Stimulated activated CD4-positive, alpha-beta T cell treated with anti-CD3 and anti-CD28 coated beads, TNF-alpha, amount 100 ng/mL, for 48 hours (primary cell): ENCODE measurements around the gene CELA3B.
A peak's percentile ranks its signal among the peaks of the same experiment; 100 is the strongest.
"Not testable (repeated sequence)": the region's sequence is repeated elsewhere in the genome, so short reads cannot be mapped to it uniquely, and the experiment has no call there.

Experiments
- DNase-seq, 3 donors: peaks; one replicate each; pipeline ENCODE4 v3.0.0-alpha.2; 2020; ENCODE audit warnings: low read depth in 3 of 3

Gene CELA3B

GRCh38 chr1:21976703-21977239, at the start of gene CELA3B:
Gene CELA3B, plus strand, starts transcription at chr1:21977022. Its CDS starts 18 bp downstream, at chr1:21977040.
- DNase-seq, result not testable (repeated sequence)

DNA sequence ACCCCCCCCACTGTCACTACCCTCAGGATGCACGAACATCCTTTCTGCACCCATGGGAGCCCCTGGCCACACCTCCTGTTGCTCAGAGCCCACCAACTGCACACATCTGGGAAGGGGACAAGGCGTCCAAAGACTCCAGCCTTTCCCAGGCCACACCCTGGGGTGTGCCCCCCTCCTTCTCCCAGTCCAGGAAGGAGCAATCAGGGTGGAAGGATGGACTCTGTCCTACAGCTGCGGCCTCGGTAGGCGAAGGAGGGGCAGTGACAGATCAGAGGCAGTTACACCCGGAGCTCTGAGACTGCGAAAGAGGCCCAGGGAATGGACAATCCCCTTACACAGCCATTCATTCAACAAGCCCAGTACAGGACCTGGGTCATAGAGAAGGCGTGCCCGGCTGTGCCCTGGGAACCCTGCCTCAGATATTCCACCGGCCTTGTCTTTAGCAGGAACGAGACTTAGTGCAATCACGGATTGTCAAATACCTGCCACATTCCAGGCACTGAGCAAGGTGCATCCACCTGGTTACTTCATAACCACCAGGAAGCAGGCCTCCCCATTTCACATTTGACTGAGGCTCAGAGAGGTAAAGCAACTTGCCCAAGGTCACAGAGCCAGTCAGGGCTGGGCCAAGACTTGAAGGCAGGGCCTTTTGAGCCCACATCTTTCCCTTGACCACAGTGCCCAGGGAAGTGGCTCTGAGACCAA, 49.1 kb upstream of the CELA3B start:
- DNase-seq, result no peak

DNA sequence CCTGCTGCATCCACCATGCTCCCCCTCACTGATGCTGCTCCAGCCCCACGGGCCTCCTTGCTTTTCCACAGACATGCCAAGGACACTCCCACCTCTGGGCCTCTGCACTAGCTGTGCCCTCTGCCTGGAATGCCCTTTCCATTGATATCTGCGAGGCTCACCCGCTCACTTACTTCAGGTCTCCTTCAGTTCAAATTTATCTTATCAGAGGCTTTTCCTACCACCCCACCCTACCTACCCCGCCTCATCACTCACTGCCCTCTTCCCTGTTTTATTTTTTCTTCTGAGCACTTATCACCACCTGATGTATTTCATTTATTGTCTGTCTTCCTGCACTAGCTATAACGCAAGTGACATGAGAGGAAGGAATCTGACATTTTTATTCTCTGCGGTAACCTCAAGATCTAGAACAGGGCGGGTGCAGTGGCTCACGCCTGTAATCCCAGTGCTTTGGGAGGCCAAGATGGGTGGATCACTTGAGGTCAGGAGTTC, 46.7 kb upstream of the CELA3B start:
- DNase-seq, result no peak

- no peak for DNase-seq
Observed at GRCh38 chr1:21930629-21931170, 46.1 kb upstream of the CELA3B start.

DNA sequence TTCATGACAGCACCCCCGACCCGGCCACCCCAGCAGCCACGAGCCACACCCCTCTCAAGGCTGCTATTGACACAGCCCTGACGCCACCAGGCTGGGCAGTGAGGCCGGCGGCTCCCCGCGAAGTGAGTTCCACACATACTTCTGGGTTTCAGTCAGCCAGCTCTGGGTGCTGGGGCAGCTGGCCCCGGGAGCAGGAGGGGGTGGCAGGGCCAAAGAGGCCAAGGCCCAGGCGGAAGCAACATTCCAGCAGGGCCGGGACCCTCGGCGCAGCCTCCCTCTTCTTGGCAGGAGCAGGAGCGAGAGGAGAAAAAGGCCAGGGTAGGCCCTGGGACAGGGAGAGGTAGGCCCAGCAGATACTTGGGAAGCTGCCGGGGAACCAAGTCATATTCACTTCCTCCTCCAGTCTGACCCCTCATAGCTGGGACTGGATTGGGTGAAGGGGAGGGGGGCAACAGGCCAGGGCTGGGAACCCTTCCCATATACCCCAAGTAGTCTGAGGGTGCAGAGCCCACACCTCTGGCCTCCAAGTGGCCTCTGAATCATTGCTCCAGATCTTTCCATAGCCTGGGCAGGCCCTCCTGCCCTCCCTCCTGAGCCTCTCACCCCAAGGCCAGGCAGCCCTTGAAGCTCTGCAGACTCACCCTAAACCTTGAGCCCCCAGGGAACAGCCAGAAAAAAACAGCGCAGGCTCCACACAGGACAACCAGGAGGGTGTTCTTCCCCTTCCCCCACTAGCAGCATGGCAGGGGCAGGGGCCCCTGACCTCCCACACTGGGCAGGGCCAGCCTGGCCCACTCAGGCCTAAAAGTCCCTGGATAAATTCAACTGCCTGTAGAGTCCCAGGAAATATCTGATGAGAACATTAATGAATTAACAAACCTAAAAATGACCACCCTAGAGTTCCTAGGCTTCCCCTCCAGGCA, 45.4 kb upstream of the CELA3B start:
- no peak for DNase-seq

GRCh38 chr1:21932127-21932526, 44.7 kb upstream of the CELA3B start:
- no peak for DNase-seq

DNA sequence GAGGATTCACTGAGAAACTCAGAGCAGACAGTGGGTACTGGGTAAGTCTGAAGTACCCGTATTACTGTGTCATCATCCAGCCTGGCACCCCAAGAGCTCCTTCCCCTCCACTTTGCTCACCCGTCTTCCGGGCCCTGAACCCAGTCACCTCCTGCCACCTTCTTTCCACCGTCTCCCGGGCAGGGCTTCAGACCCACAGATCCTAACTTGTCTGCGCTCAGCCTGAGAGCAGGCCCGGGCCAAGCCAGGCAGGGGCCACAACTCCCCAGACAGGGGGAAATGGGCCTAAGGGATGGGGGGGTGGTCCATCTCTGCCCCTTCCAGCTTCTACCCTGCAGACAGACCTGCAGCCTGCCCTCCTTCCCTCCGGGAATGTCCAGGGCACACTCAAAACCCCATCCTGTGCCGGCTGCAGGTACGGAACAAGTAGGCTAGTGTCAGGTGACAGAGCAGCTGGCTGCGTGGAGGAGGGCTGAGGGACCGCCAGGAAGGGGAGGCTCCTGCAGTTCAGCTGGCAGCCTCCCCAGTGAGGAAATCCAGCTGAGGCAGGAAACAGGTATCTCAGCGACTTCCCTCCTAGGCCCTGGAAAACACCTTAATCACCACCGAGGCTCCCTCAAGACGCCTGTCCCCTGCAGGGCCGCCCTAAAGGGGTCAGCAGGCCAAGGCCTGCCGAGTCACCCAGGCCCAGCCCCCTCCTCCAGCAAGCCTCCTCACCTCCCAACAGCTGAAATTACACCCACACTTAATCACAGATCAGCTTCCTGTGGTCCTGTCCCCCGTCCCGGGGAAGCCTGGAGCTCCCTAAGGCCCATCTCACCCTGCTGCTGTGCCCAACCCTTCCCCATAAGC, 43.2 kb upstream of the CELA3B start:
- DNase-seq, result no peak

DNA sequence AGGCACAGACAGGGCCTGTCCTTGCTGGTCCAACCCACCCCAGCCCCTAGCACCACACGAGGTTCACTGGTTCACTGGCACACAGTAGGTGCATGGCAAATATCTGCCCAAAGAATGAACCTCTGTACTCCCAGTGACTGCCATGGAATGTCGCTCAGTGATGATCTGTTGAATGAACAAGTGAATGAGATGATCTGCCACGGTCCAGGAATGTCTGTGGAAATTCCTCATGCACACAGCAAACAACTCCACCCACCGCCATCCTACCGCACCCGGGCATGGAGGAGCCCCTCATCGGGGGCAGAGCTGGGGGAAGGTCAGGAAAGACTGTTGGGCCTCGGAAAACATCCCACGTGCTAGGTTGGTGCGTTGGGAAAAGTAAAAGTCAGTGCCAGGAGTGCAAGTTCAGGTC, 41.4 kb upstream of the CELA3B start:
- DNase-seq, result no peak

DNA sequence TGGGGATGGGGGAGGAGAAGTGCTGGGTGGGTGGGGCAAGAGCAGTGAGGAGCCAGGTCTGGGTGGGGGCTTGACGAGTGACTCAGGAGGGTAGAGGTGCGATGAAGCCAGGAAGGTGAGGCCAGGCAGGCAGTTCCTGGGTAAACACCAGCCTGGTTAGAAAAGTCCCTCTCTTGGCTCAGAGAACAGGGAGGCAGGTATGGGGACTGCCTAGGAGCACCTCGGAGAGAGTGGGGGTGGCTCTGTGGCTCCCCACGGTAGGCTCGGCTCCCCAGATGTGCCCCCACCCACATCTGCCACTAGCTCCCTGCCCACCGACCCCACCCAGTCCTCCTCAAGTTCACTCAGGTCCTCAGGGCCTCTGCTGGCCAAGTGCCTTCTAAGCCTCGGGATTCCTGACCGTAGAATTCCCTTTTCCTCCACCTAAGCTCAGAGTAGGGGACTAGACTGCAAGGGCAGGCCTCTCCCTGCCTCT, 40.9 kb upstream of the CELA3B start:
- DNase-seq, result no peak

DNA sequence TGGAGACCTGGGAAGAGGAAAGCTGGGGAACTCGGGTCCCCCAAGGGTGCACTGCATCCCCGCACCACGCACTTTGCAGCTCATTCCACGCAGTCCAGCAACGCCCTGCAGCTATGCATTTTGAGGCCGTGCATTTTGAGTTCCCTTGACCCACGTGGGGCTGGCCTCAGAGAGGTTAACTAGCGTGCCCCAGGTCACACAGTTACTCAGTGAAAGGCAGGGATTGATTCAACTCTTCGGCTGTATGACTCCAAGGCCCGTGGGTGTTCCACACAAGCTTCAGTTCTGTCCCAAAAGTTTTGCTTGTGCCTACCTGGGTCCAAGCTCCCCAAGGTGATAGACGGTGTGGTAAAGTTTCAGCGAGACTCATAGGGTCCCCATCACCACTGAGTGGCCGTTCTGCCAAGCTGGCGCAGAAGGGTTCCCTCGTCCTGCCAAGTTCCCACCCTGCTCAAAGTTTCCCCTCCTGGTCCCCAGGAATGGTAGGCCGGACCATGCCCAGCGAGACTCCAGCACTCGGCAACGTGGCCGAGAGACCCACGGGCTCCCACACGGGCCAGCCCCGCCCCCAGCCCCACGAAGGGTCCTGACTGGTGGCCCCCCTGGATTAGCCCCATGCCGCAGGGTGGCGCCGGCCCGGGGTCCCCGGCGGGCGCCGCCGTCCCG, 40.3 kb upstream of the CELA3B start:
- no peak for DNase-seq

GRCh38 chr1:21937034-21937371, 39.8 kb upstream of the CELA3B start, which contains the start of gene HSPG2:
Gene HSPG2, minus strand, starts transcription at chr1:21937310. Its CDS starts 93 bp downstream, at chr1:21937217.
- no peak for DNase-seq

DNA sequence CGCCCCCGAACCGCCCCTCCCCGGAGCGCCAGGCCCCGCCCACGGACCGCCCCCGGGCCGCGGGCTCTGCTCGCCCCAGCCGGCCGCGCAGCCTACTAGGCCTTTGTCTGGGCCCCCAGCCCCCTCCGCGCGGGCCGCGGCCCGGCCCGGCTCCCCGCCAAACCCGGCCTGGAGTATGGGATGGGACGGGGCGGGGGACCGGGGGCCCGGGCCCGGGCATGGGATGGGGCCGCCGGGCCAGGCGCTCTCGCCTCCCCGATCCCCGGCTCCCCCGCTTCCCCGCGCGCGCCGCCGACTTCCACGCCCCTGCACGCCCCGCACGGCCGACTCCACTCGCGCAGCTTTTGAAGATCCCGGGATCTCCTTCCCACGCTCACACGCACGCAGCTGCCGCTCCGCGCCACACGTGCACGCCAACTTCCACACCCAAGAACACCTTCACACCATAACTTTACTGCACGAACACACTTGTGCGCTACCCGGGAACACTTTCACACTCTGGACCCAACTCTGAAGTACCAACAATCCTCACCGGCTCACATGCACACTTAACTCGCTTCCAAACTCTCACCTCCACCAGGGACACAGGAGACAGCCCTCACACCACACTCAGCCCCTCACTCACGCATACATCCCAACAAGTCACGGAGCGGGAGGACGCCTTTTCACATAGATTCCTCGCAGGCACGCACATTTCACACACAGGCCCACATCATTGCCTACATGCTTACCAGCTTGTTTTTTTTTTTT, 39.3 kb upstream of the CELA3B start:
- peak; percentile 26 to 48 (median 42) for DNase-seq

DNA sequence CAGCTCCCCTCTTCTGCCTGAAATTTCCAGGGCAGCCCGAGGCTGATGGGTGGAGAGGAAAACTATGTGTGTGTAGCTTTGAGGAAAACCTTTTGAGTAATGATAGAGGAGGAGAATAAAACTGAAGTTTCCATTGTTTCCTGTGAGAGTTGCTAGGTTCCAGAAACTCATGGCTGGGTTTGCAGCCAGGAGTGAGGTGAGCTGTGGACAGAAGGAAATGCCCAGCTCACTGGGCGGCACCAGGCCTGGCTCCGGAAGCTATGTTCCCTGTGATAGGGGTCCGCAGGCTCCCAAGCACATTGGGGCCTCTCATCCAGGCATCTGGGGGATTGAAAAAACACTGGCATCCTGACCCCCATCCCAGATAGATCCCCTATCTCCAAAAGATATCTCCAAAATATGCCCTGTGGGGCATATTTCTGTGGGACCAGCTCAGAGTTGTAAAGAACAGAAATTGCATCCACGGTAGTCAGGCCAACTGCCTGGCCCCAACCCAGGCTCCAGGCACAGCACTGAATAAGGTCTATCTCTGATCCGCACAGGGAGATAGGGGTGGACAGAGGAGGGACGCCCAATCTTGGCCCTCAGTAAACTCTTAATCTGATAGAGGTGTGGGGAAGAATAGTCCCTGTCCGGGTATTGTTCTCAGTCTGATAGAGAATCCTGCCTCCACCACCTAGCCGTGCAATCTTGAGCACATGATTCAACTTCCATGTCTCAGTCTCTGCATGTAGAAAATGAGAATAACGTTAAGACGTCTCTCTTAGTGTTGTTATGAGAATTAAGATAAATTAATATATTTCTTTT, 37.9 kb upstream of the CELA3B start:
- no peak for DNase-seq

- DNase-seq, result no peak
Observed at GRCh38 chr1:21939650-21940374, 37.0 kb upstream of the CELA3B start.

- DNase-seq, result no peak
Observed at GRCh38 chr1:21940492-21940891, 36.3 kb upstream of the CELA3B start.

DNA sequence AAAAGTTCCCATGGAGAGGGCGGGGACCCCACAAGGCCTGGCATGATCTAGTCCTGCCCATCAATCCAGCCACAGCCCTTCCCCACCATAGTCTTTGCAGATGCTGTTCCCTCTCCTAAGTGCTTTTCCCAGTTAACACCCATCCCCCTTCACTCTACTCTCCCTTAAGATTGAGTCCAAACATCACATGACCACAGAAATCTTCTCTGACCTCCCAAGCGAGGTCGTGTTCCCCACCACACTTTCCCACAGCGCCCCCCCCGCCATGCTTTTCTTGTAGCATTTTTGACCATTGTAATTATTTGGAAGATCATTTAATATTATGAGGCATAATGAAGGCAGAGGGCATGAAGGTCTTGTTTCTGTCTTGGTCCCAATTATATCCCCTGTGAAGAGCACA, 35.5 kb upstream of the CELA3B start:
- no peak for DNase-seq

DNA sequence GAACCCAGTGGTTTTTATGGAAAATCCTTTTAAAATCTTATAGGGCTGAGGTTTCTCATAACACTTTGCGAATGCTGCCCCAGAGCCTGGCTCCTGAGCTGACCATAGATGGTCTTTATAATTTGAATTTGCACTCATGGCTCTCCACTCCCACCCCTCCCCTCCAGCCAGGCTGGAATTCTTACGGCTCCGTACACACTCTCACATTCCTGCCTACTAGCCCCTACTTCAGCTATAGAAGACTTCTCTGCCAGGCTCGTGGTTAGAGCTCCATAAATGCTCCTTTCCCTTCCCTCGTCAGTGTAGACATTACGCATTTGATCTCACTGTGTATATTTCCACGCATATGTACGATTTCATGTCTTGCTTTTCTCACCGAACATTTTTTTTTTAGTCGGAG, 34.4 kb upstream of the CELA3B start:
- no peak for DNase-seq

GRCh38 chr1:21942959-21943640, 33.7 kb upstream of the CELA3B start:
- not testable (repeated sequence) for DNase-seq
